ENCODE results near the gene PTPRM. TPM values are rescaled to one million over a fixed set of nuclear protein-coding genes. Genes with fewer than 3 reads are reported as not detected.
A peak's percentile ranks its signal among the peaks of the same experiment; 100 is the strongest.

PTPRM gene
- total RNA-seq, 1 experiment from 2014 or later, result 6.2 TPM

- no peak for DNase-seq
- no peak overlapping the region for H4K5ac ChIP-seq (ENCODE audit: insufficient read length, low read depth, low read length)
- no peak overlapping the region for H4K8ac ChIP-seq (replicated peaks; ENCODE audit: insufficient read length, low read depth, low read length)
- H3K27ac ChIP-seq (ENCODE audit: insufficient read length, low read depth, low read length), result no peak overlapping the region
- H3K36me3 Mint-ChIP-seq (ENCODE audit: insufficient read depth in 1 of 3, low read depth in 3 of 3), result no peaks in the 10 kb centered on the region
- no peak overlapping the region for H2BK5ac ChIP-seq (ENCODE audit: insufficient read length, low read length)
- peaks cover 2 to 3% of the 10 kb centered on the region in 2 experiments; a peak in 1 of 4 replicates for H3K4me1 Mint-ChIP-seq
- no peak overlapping the region for H3K4me2 ChIP-seq (ENCODE audit: insufficient read depth, insufficient read length, low read length)
- WGBS (ENCODE audit: extremely low coverage, insufficient read length, low lambda C conversion rate), result no CpG with 5 or more reads among the region's 4 CpGs
- H3K9ac ChIP-seq (ENCODE audit: extremely low read depth, insufficient read length, low read length), result no peak overlapping the region
- H3K14ac ChIP-seq (ENCODE audit: insufficient read depth, low read length), result no peak overlapping the region
- H3K4ac ChIP-seq (ENCODE audit: low read depth, low read length), result no peak overlapping the region
- no peaks in the 10 kb centered on the region for H3K79me2 ChIP-seq (ENCODE audit: insufficient read depth, low read length)
- H3K56ac ChIP-seq (ENCODE audit: insufficient read length, low read depth, low read length), result no peak overlapping the region
- H2BK20ac ChIP-seq (ENCODE audit: low read depth, low read length, poor library complexity, severe bottlenecking), result no peak overlapping the region
- H2AFZ ChIP-seq (ENCODE audit: low read length), result no peak overlapping the region
- H3K79me1 ChIP-seq (ENCODE audit: insufficient read depth, low read depth, low read length, poor library complexity, severe bottlenecking), result no peaks in the 10 kb centered on the region
- H4K20me1 ChIP-seq (ENCODE audit: control insufficient read depth, insufficient read depth, insufficient read length), result no peaks in the 10 kb centered on the region
- peak overlapping the region; percentile 52 for H3K23ac ChIP-seq (ENCODE audit: insufficient read length, low read depth, low read length)
- no peak overlapping the region for H2BK15ac ChIP-seq (ENCODE audit: low read depth, low read length)
- H3T11ph ChIP-seq (ENCODE audit: low read length), result no peak overlapping the region
- H3K4me3 Mint-ChIP-seq, result no peak overlapping the region
- no peak overlapping the region for H2AK5ac ChIP-seq (ENCODE audit: insufficient read length, low read length)
- TF ChIP-seq CTCF (conservative IDR thresholded peaks at IDR 0.05), result no peak
- no peak overlapping the region for H3K18ac ChIP-seq (ENCODE audit: insufficient read length, low read depth, low read length)
- no peaks in the 10 kb centered on the region for H3K27me3 ChIP-seq (ENCODE audit: insufficient read depth, low read length)
- no peaks in the 10 kb centered on the region for H3K23me2 ChIP-seq (ENCODE audit: insufficient read length, low read depth, low read length, poor library complexity, severe bottlenecking)
- no peaks in the 10 kb centered on the region for H3K9me3 Mint-ChIP-seq
- H3K27ac Mint-ChIP-seq, result 0 out of 7 replicates have a peak overlapping the region, but pooled peaks of 1 of the 3 experiments have one; percentile 33
- H3K27me3 Mint-ChIP-seq (ENCODE audit: low read depth), result no peaks in the 10 kb centered on the region
- H2BK120ac ChIP-seq (ENCODE audit: low read depth, low read length, poor library complexity, severe bottlenecking), result no peak overlapping the region
- H3K9me3 ChIP-seq (ENCODE audit: control insufficient read depth, low read depth, low read length), result no peaks in the 10 kb centered on the region
- no peaks in the 10 kb centered on the region for H3K4me1 ChIP-seq (ENCODE audit: insufficient read depth, low read length)
- no peak overlapping the region for H4K91ac ChIP-seq (ENCODE audit: insufficient read length, low read depth, low read length)
- H2BK12ac ChIP-seq (ENCODE audit: insufficient read length, low read depth, low read length), result no peak overlapping the region
Observed at GRCh38 chr18:8196238-8196637, 629.1 kb downstream of the PTPRM start.
